ENCODE measurements around the gene FMNL2.

The FMNL2 gene

DNA sequence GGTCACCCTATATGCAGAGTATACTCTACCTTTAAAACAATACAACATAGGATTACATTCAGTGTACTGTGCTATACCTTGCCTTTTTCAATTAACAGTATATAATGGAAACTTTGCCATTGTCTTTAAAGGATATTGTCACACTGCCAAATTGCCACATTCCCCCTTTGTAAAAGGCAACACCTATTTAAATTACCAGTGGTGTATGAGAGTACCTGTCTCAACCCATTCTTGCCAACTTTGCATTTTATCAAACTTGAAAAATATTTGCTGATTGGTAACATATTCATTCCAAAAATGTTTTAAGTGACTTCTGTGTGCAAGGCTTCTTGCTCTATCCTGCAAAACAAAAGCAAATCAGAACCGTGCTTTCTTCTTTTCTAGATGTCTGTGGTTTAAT lies 92.9 kb downstream of the FMNL2 start:
- no peak for DNase-seq

DNA sequence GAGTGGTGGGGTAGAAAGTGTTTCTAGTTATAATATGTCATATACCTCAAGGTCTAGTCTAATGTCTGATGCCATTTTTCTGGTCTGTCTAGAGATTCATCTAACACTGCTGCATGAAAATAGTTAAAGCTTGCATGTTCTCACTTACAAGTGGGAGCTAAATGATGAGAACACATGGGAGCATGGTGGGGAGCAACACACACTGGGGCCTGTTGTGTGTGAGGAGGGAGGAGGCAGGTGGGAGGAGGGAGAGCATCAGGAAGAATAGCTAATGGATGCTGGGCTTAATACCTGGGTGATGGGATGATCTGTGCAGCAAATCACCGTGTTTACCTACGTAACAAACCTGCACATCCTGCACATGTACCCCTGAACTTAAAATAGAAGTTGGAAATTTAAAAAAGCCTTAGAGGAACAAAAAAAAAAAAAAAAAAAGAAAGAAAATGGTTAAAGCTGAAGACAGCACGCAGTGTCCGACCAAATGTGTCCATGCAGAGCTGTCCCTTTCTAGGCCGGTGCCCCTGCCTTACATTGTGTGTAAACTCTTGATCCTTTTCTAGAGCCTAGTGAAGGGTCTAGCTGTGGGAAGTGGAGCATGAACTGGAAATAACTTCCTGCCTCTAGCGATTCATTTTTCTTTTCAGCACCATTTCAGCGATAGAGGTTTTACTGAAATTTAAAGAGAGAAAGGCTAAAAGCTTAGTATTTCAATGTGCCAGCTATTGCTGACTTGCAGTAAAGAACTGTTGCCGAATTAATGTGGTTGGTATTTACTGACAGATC lies 94.0 kb downstream of the FMNL2 start:
- no peak for DNase-seq

- no peak for DNase-seq
Observed at GRCh38 chr2:152430876-152431275, 95.9 kb downstream of the FMNL2 start.

GRCh38 chr2:152431370-152432098 lies 96.6 kb downstream of the FMNL2 start:
- DNase-seq: no peak

DNA sequence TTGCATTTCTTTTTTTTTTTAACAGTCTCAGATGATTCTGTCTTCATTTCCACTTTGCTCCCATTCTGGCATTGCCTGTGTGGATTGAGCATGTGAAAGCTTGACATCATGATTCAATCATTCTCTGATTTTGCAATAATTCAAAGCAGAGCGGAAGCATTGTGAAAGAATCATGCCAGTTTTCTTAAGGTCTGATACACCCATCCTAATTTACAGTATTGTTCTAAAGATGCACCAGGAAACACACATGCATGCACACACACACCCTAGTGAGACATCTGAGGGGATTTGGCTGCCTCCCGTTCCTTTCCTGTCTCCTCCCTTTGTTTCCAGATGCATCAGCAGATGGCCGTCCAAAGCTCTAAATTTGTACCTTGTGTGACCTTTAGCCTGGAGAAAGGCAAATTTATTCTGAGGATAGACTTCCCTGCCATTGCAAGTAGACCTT lies 97.3 kb downstream of the FMNL2 start:
- DNase-seq: peak; percentile 84

- no peak for DNase-seq
Observed at GRCh38 chr2:152432765-152433164, 97.8 kb downstream of the FMNL2 start.

- DNase-seq: no peak
Observed at GRCh38 chr2:152433289-152433688, 98.3 kb downstream of the FMNL2 start.

DNA sequence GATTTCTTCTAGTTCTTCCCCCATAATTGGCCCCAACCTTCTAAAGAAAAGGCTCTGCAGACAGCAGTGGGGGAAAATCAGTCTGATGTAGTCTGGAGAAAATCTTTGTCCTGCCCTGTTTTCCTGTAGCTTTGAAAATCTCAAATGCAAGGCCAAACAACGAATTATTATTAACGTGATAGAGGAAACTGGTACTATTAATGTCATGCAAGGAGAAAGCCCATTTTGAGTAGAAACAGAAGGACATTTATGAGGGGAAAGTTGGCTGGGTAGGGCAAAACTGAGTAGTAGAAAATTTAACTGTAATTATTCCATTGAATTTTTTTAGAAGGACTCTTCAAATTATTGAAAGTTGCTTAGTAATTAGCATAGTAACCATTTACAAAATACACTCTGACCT lies 98.8 kb downstream of the FMNL2 start:
- DNase-seq: no peak

DNA sequence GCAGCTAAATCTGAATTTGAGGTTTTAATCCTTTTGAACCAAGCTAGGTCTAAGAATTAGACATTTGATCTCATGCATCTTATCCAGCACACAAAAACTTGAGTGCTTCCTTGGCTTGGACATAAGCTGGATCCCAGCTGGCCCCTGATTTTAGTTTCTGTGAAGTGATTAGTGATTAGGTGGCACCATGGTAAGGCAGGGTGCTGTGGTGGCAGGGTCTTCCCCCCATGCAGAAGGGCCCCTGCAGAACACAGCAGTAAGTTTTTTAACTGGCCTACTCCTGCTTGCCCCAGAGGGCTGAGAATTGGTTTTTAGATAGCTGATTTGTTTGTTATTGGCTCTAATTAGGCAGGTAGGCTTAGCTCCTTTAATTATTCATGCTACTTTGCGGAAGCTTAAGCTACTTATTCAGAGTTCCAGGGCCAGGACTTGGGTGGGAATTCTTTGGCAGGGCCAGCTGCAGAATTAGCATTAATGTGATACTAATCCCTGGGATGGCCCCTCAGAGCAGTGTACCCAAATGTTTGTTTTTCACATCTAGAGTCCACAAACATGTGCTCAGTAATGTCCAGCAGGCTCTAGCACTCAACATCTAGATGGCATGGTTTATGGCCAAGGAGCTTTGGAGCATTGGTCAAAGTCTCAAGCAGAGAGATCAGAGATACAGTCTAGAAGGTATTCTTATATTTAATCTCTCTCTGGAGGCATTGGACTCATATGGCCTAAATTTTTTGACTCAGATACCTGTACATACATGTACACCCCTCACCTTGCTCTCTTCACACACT lies 99.6 kb downstream of the FMNL2 start:
- DNase-seq: no peak

DNA sequence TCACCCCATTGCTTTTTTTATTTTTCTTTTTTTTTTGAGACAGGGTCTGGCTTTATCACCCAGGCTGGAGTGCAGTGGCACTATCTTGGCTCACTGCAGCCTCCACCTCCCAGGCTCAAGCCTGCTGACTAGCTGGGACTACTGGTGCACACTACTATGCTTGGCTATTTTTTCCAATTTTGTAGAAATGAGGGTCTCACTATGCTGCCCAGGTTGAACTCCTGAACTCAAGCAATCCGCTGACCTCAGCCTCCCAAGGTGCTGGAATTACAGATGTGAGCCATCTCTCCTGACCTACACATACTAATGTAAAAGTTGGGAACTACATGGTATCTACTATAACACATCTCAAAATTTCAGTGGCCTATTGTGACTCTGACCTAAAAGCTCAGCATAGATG lies 101.2 kb downstream of the FMNL2 start:
- DNase-seq: no peak

- no peak for DNase-seq
Observed at GRCh38 chr2:152437276-152438108, 102.5 kb downstream of the FMNL2 start.

- no peak for DNase-seq
Observed at GRCh38 chr2:152440049-152440448, 105.1 kb downstream of the FMNL2 start.

DNA sequence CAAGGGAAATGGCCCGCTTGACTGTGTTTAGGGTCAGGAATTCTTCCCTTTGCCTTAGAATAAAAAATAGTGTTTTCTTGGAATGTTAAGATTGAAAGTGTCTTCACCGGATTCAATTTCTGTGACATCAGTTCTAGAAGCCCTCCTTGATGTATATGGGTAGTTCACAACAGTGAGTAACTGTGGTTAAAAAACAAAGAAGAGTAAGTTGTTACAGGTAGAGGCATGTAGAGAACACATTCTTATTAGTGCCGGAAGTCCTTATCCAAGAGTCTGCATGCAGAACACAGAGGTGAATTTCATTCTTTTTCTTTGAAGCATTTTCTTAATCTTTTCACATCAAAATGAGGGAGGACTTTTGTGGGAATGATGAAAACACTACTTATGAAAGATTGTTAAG lies 105.5 kb downstream of the FMNL2 start:
- DNase-seq: no peak

- no peak for DNase-seq
Observed at GRCh38 chr2:152441961-152442360, 107.0 kb downstream of the FMNL2 start.

- DNase-seq: no peak
Observed at GRCh38 chr2:152443771-152444170, 108.8 kb downstream of the FMNL2 start.

GRCh38 chr2:152444448-152444847 lies 109.5 kb downstream of the FMNL2 start:
- no peak for DNase-seq

DNA sequence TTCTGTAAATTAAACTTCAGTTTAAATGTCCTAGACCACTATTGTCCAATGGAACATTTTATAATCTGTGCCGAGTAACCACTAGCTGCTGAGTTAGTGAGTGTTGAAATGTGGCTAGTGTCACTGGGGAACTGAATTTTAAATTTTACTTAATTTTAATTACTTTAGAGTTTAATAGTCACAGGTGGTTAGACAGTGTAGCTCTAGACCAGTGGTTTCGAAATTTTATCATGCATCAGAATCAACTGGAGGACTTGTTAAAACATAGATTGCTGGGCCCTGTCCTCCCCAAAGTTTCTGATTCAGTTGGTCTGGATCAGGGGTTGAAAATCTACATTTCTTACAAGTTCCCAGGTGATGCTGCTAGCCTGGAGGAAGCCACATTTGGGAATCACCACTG lies 110.4 kb downstream of the FMNL2 start:
- no peak for DNase-seq

GRCh38 chr2:152445791-152446201 lies 110.8 kb downstream of the FMNL2 start:
- DNase-seq: no peak

GRCh38 chr2:152446213-152446612 lies 111.2 kb downstream of the FMNL2 start:
- no peak for DNase-seq

DNA sequence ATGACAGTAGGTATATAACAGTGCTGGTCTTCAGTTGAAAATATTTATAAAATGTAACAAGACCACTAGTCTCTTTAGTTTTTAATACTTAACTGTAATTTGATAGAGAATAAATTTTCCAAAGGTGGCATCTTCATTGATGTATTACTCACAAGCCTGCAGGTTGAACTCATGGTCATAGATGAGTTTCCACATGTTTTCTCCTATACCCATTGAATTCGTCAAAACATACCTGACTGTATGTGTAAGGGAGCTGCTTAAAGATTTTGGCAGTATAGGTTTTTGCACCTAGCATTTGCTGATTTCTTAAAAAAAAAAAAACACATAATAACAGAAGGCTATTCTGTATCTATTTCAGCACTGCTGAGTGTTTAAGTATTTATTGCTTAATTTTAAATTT lies 112.9 kb downstream of the FMNL2 start:
- no peak for DNase-seq

DNA sequence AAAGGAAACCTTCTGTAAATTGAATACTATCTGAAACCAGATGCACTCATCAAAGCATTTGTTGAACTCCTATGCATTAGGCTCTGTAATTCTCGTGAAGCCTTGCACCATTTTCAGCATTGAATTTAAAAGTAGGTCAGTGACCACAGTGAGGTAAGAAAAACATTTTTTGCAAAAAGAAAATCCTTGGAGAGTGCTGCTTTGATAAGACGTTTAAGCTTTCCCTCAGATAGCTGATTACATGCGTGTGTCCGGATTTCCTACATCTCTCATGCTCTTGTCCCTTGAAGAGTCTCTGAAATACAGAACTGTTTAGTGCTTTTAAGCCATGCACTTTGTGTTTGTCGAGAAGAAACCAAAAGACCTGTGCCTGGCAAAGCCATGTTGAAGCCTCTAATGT lies 113.6 kb downstream of the FMNL2 start:
- no peak for DNase-seq

DNA sequence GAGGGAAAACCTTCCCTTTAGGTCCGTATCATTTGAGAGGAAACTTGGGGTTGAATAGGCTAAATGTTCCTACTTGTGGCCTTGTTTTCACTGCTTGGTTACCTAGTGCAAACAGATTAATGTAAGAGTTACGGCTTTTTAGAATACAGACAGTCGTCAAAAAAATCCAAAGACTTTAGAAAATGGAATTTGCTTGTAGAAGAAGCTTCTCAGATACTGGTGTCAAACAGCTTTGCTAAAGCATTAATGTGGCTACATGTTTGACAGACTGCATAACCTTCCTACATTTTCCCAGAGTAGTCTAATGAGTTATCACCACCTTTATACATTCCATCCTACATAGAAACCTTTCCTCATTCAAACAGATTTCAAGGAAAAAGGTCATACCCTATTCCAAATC lies 114.6 kb downstream of the FMNL2 start:
- DNase-seq: no peak

GRCh38 chr2:152450176-152450575 lies 115.2 kb downstream of the FMNL2 start:
- DNase-seq: no peak
